DOHH2 (cell line): ENCODE measurements around the gene PPP1R2C.

Experiments
- EZH2phosphoT487 ChIP-seq: fragments of 200-600 bp; sonication (generic); IDR thresholded peaks from 2 replicates; pipeline ENCODE4 v1.6.1; 2017; ENCODE audit warnings: borderline replicate concordance, mild to moderate bottlenecking, antibody characterized with exemption, low read length, moderate library complexity, mixed read lengths
- TF ChIP-seq, protein P1 (sequence below): fragments of 200-600 bp; sonication (generic); IDR thresholded peaks from one replicate; pipeline ENCODE4 v1.5.1; 2014; ENCODE audit warnings: antibody characterized with exemption, mild to moderate bottlenecking, low read depth, low read length; ENCODE audit not compliant: poor library complexity, severe bottlenecking

DNA sequence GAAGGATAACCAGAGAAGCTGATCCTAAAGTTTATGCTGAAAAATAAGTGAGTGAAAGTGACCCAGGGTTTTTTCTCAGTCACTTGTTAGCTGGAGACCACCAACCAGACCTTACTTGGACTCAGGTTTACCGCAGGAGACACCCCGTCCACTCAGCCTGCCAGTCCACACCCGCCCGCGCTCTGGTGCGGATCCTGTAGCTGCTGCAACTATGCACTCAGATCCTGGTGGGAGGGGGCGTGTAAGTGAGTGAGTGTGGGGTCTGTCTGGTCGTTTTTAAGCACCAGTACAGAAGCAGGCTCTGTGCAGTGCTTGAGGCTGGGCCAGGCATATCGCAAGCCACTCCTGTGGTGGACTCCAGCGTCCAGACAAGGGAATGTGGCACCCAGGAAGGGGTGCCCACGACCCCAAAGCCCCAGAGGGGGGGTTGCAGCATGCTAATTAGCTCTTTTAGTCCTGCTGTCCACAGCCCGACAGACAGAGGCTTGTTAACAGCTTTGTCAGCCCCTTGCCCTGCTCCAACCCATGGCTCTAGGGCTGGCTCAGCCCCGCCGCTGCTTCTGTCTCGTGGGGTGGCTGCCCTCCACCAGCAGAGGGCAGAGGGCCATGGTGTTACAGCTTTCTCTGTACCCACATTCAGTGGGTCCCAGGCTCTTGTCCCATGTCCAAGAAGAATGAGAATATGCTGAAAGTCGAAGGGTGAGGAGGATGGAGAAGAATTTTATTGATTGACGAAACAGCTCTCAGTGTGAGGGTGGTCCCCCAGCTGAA, 40.4 kb upstream of the PPP1R2C start:
- TF ChIP-seq, protein P1, sequence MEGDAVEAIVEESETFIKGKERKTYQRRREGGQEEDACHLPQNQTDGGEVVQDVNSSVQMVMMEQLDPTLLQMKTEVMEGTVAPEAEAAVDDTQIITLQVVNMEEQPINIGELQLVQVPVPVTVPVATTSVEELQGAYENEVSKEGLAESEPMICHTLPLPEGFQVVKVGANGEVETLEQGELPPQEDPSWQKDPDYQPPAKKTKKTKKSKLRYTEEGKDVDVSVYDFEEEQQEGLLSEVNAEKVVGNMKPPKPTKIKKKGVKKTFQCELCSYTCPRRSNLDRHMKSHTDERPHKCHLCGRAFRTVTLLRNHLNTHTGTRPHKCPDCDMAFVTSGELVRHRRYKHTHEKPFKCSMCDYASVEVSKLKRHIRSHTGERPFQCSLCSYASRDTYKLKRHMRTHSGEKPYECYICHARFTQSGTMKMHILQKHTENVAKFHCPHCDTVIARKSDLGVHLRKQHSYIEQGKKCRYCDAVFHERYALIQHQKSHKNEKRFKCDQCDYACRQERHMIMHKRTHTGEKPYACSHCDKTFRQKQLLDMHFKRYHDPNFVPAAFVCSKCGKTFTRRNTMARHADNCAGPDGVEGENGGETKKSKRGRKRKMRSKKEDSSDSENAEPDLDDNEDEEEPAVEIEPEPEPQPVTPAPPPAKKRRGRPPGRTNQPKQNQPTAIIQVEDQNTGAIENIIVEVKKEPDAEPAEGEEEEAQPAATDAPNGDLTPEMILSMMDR = no peak
- no peak for TF ChIP-seq EZH2phosphoT487
